NCI-H2196 (cell line): ENCODE data around the gene TBC1D17.
A peak's percentile ranks its signal among the peaks of the same experiment; 100 is the strongest.

Experiments
- DNase-seq: peaks from one replicate; lab custom pipeline; 2025; ENCODE audit not compliant: unreplicated experiment; lab: John Stamatoyannopoulos, UW

TBC1D17 gene

DNA sequence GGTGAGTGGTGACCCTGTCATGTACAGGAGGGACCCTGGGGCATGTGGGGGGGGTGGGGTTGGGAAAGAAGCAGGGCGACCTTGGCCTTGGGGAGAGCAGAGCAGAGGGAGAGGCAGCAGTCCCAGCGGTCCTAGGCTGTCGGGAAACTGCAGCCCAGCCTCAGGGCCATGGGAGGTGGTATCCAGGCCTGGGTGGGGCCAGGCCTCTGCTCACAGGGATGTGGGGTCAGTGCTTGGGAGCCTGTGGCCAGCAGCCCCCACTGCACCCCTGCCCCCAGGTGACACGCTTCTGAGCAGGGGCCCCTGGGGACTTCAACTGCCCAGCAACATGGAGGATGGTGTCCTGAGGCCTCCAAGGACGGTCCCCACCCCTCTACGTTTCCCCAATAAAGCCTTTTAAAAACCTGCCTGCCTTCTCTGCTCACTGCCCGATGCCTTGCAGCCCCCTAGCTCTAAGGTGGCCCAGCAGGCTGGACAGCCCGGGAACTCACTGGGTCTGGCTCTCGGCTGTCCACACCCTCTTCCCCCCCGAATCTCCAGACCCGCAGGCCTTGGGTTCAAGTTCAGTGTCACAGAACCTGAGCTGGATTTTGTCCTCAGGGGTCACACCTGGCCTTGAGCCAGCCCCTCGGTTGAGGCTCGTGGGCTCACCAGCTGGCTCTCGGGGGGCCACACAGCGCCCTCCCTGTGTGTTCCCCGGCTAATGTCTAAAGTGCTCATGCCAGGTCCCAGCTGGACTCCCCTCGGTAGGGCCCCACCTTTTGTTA is 17.0 kb upstream of the TBC1D17 start:
- no peak for DNase-seq

- DNase-seq = no peak
These were observed 16.4 kb upstream of the TBC1D17 start for GRCh38 chr19:49861107-49861506.

- no peak for DNase-seq
These were observed 15.7 kb upstream of the TBC1D17 start for GRCh38 chr19:49861541-49862378.

DNA sequence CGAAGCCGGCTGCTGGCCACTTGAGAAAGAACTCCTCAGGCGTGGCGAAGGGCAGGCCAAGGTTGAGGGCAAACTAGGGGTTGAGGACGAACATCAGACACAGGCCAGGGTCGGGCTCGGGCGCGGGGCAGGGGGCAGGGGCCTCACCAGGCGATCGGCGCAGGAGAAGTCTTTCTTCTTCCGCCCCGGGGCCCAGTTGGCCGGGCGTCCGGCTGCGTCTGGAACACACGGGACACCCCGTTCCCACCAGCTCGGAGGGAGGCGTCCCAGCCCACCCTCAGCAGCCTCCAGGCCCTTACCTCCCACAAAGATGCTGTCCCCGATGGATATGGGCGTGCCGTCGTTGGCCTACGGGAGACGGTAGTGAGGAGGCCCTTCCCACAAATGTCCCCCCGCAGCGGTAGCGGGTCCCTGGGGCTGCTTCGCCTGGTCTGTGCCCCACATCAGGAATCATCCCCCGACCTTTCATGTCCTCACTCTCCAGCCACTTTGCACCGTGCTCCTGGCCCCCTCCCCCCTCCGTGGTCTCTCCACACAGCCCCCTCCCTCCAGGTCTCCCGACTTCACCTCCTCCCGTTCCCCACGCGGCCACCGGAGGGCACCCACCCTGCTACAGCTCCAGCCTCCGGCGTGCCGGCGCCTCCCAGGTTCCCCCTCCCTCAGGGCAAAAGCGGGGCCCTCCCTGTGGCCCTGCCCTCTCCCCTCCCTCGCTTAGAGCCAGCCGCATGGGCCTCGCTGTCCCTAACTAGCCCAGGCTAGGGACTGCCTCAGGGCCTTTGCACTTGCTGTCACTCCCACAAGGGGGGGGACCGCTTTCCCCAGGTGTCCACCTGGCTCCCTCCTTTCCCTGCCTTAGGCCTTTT is 14.9 kb upstream of the TBC1D17 start:
- DNase-seq = no peak

DNA sequence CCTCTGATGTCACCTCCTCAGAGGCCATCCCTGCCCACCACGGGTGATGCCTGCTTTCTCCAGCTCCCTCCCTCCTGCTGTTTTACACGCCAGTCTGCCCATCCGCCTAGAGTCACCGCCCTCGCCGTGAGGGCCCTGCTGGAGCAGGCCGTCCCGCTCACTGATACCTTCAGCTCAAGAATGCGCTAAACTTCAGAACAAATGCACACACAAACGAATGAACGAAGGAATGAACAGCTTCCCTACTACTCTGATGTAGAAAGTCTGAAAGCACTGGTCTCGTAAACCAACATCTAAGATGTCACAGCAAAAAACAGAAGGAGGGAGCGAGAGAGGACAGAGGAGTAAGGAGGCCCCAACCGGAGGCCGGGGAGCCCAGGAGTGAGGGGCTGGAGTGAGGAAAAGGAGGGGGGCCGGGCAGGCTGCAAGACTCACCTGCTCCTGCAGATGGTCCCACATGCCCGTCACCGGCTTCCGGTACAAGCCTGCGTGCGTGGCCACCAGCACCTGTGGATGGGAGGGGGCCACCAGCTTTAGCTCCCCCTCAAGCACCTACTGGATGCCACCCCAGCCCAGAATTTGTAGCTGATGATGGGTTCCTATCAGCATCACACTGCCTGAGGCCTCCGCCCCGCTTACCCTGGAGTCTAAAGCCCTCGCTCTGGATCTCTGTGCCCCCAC is 14.1 kb upstream of the TBC1D17 start:
- no peak for DNase-seq

DNA sequence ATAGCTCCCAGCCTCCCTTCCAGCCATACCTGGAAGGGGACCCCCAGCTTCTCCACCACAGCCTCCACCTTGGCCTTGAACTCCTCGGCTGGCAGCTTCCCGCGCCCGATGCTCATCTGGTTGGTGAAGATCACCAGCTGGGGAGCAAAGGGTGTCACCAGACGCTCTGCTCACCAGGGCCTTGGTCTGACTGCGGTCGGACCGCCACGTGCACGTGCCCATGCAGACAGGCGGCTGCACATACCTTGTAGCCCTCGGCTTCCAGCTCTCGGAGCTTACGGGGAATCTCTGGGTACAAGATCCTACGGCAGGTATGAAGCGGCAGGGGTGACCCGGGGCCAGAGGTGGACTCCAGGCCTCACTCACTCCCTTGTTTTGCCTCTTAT is 13.6 kb upstream of the TBC1D17 start:
- no peak for DNase-seq

DNA sequence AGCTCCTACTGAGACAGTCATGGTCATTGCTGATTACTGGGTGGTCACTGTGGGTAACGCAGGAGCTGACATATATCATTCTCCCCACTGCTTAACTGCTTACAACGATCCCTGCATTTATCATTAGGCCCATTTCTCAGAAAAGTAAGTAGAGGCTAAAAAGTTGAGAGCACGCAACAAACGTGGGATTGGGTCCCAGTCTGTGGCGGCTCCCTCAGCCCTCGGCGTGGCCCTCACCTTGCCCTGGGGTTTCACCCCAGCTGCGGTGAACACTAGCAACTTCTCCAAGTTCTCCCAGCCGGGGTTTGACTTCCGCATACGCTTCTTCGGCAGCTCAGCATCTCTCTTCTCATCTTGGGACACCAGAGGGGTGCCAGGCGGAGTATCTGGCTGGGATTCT is 12.6 kb upstream of the TBC1D17 start:
- DNase-seq = no peak

DNA sequence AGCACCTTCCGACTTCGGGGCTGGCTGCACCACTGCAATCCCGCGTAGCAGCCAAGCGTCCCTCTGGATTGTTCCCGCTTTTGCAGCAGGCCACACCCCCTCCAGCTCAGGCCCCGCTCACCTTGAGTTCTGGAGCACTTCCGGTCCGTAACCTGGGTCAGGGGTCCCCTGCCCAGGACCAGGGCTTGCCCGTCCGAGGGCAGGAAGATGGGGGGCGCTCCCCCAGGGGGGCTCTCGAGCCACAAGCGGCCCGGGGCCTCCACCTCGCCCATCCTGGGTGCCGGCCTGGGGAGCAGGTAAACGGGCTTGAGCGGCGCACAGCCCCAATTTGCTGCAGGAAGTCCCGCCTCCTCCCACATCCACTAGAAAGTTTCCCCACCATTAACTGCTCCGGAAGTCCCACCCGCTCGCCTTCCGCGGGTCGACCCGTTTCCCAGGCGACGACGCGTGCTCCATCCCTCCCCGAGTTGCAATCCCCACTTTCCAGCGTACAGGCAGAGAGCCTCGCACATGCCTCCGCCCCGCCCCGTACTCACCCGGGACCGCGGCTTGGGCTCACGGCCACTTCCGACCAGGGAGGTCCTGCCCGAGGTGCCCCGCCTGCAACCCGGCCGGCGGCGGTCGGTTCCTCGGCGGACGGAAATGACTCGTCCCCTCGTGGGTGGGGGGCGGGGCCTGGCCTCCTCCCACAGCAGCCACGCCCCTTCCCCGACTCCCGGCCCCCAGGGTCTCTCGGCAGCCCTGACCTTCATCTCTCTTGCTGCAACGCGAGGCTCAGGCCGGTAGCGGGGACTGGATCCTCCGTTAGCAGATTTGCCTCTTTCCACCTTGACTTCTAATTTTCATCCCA is 10.3 kb upstream of the TBC1D17 start, which contains the start of gene PNKP:
TSS of gene PNKP (minus strand) at position 644 of the 850 bp plus-strand sequence. CDS start at position 272, 372 bp downstream.
- DNase-seq = peak; percentile 95

- peak; percentile 81 for DNase-seq
These were observed 8.5 kb upstream of the TBC1D17 start for GRCh38 chr19:49869009-49869483.

GRCh38 chr19:49869484-49870308 is 7.8 kb upstream of the TBC1D17 start:
- peak; percentile 99 for DNase-seq

GRCh38 chr19:49870309-49870901 is 7.1 kb upstream of the TBC1D17 start:
- no peak for DNase-seq

GRCh38 chr19:49871349-49871985 is 6.0 kb upstream of the TBC1D17 start:
- DNase-seq = no peak

GRCh38 chr19:49872245-49873128 is 5.0 kb upstream of the TBC1D17 start:
- DNase-seq = no peak

- DNase-seq = no peak
These were observed 4.4 kb upstream of the TBC1D17 start for GRCh38 chr19:49873129-49873521.

GRCh38 chr19:49873834-49874233 is 3.7 kb upstream of the TBC1D17 start:
- no peak for DNase-seq

DNA sequence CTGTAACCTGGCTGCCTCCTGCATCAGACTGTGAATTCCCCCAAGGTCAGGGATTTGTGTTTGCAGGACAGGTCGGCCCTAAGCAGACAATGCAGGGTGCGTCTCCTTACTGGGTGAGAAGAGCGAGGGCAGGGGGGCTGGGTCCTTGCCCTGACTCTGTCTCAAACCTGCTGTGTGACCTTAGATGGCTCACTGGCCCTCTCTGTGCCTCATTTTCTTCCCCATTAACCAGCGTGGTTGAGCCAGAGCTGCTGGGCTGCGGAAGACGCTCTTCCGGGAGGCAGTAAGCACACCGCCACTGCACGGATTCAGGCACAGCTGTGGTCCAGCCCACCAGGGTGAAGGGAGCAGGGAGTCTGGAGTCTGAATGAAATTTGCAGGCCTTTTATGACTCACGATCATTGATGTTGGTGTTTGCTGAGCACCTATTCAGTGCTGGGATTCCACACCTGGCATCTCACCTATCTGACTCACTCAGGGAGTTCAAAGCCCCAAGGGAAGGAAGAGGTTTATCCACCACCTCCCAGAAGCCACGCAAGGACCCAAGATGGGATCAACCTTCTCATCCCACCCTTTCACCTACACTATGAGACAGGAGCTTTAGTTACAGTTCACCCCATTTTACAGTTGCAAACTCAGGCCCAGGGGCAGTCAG is 2.9 kb upstream of the TBC1D17 start:
- DNase-seq = no peak
